ENCODE results near the gene TRAF6. TPM values are rescaled to one million over a fixed set of nuclear protein-coding genes. Genes with fewer than 3 reads are reported as not detected.

Gene TRAF6
- total RNA-seq, 1 experiment from 2014 or later = 3.7 TPM

DNA sequence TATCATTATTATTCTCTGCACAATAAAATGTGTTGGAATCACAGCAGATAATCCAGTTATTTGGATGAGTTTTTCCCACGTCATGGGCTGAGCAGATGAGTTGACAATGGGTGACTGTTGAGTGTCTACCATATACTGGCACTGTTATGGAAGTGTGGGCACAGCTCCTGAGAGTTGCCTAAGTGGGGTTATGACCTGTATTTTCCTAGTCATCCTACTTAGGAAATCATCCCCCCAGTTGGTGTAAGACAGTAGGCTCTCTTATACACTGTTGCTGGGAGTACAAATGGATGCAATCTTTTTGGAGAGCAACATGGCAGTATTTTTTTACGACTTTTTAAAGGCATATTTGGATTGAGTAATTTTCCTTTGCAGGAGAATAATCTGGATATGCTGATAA, 66.4 kb downstream of the TRAF6 start:
- in situ Hi-C loops (cut with HindIII; ENCODE audit: low sequenced_read_pairs) = no loop called here
- DNase-seq (ENCODE audit: low spot score) = no peak

DNA sequence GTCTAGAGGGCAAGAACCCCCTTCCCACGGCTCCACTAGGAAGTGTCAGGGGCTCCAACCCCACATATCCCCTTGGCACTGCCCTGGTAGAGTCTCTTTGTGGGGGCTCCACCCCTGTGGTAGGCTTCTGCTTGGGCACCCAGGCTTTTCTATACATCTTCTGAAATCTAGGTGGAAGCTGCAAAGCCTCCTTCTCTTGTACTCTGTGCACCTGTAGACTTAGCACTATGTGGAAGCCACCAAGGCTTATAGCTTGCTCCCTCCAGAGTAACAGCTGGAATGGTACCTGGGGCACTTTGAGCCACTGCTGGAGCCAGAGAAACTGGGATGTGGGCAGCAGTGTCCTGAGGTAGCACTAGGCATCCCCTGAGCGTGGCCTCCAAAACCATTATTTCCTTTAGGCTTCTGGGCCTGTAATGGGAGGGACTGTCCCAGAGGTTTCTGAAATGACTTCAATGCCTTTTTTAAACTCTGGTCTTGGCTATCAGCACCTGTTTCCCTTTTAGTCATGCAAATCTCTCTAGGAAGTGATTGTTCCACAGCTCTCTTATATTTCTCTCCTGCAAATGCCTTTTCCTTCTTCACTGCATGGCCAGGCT, 68.4 kb downstream of the TRAF6 start:
- in situ Hi-C loops (cut with HindIII; ENCODE audit: low sequenced_read_pairs) = no loop called here
- no peak for DNase-seq (ENCODE audit: low spot score)

DNA sequence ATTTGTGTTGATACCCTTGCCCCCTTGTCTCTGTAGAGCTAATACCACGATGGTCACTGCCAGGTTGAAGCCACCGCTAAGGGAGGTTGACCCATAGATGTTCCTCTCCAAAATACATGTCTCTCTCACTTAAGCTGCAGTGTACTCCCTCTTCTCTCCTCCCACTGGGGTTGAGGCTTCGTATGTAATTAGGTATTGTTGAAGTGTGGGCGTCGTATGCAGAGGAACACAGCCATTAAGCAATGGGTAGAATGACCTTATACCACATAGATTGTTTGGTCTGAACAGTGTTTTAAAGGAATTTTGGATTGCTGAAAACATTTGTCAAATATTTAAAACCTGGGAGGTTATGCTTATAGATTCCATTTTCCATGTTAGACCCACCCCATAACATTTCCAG, 71.9 kb downstream of the TRAF6 start:
- DNase-seq (ENCODE audit: low spot score) = no peak
- in situ Hi-C loops (cut with HindIII; ENCODE audit: low sequenced_read_pairs) = no loop called here

DNA sequence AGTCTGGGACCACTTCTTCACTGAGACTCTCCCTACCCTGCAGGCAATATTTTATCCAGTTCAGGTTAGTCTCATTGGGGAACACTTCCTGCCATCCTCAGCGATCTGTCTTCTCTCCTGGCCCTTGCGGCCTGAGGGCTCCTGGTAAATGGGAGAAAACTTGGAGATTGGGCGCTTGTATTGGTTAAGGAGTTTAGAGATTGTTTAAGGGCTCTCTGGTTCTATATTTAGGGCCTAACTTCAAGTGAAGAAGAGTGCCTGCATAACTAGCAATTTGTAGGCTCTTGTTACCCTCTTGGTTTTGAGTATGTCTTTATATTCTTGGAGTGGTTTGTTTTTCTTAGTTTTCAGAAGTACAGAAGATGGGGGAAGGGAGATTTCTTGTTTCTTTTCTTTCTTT, 72.7 kb downstream of the TRAF6 start:
- in situ Hi-C loops (cut with HindIII; ENCODE audit: low sequenced_read_pairs) = no loop called here
- DNase-seq (ENCODE audit: low spot score) = no peak

Other genes with a start within 250 kb of the TRAF6 start
- gene COMMD9, start 220.8 kb downstream of the TRAF6 start, total RNA-seq (2014; rRNA removed; shearing (Covaris generic)) = 85.4 and 112 TPM in 2 replicates
- gene PRR5L, start 214.0 kb downstream of the TRAF6 start, total RNA-seq (2014; rRNA removed; shearing (Covaris generic)) = 1.8 TPM in 1 of 2 replicates, not detected in the other
- 0.25 TPM in 1 of 2 replicates, not detected in the other for gene RAG1, start 57.7 kb upstream of the TRAF6 start, total RNA-seq (2014; rRNA removed; shearing (Covaris generic))
- 47.4 and 58.5 TPM in 2 replicates for gene IFTAP, start 84.2 kb upstream of the TRAF6 start, total RNA-seq (2014; rRNA removed; shearing (Covaris generic))
- gene RAG2, start 88.0 kb upstream of the TRAF6 start, total RNA-seq (2014; rRNA removed; shearing (Covaris generic)) = not detected in 2 replicates

All from G401 (cell line).